ENCODE data around the gene ATP6V1C2. TPM values are rescaled to one million over a fixed set of nuclear protein-coding genes. Genes with fewer than 3 reads are reported as not detected.

Gene ATP6V1C2
- total RNA-seq, 1 donor from 2014 or later = not detected

DNA sequence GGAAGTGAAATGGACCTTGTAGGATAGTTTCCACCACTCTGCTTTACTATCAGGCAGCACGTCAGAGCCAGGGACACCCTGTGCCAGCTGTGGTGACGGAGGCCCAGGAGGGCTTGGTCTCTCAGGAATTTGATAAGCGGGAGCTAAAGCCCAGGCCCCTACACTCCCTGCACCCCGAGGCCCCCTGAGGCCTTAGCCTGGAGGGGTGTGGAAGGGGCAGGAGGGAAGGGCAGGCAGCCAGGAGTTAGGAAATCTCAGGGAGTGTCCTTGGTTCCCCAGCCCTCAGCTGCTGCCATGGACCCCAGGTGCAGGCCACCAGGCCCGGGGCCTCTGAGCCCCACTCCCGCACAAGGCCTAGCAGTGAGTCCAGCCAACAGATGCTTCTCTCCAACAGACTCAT is 53.0 kb downstream of the ATP6V1C2 start:
- no peak overlapping the region for H3K4me3 Mint-ChIP-seq (ENCODE audit: unreplicated experiment)
- H3K27ac Mint-ChIP-seq (ENCODE audit: unreplicated experiment) = no peak overlapping the region
- H3K4me1 Mint-ChIP-seq (ENCODE audit: unreplicated experiment) = no peaks in the 10 kb centered on the region
- no peaks in the 10 kb centered on the region for H3K9me3 Mint-ChIP-seq (ENCODE audit: unreplicated experiment)
- H3K36me3 Mint-ChIP-seq (ENCODE audit: low read depth, unreplicated experiment) = peaks cover 5% of the 10 kb centered on the region
- no peak for TF ChIP-seq CTCF (IDR thresholded peaks at IDR 0.05; ENCODE audit: unreplicated experiment)
- no peak for DNase-seq (ENCODE audit: low spot score)
- H3K27me3 Mint-ChIP-seq (ENCODE audit: unreplicated experiment) = peaks cover 6% of the 10 kb centered on the region

GRCh38 chr2:10775021-10775780 is 53.8 kb downstream of the ATP6V1C2 start:
- Mint-ChIP-seq H3K4me3 (ENCODE audit: unreplicated experiment) (no peak overlapping the region), H3K9me3 (ENCODE audit: unreplicated experiment) (no peaks in the 10 kb centered on the region), H3K4me1 (ENCODE audit: unreplicated experiment) (no peaks in the 10 kb centered on the region), H3K36me3 (ENCODE audit: low read depth, unreplicated experiment) (peaks cover 9% of the 10 kb centered on the region), H3K27ac (ENCODE audit: unreplicated experiment) (peak overlapping the region; percentile 14), H3K27me3 (ENCODE audit: unreplicated experiment) (peaks cover 6% of the 10 kb centered on the region)
- TF ChIP-seq CTCF (IDR thresholded peaks at IDR 0.05; ENCODE audit: unreplicated experiment) = no peak
- DNase-seq (ENCODE audit: low spot score) = no peak

DNA sequence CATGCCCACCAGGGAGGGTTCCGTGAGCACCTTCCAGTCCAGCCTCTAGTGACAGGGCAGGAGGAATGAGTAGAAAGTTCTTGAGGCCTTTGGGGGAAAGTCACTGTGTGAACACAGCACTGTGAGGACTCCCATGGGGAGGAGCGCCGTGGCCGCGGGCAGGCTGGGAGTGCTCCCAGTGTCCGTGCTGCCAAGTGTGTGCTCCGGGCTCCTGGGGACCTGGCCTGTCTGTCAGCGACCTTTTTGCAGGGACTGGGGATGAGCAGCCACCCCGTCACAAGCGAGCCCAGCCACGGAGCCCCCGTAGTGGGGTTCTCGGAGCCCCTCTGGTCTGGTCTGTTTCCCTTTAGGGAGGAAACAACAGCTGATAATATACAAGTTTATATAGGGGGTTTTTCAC is 54.4 kb downstream of the ATP6V1C2 start:
- no peak for DNase-seq (ENCODE audit: low spot score)
- peaks cover 6% of the 10 kb centered on the region for H3K27me3 Mint-ChIP-seq (ENCODE audit: unreplicated experiment)
- peaks cover 7% of the 10 kb centered on the region for H3K36me3 Mint-ChIP-seq (ENCODE audit: low read depth, unreplicated experiment)
- TF ChIP-seq CTCF (IDR thresholded peaks at IDR 0.05; ENCODE audit: unreplicated experiment) = no peak
- H3K4me3 Mint-ChIP-seq (ENCODE audit: unreplicated experiment) = no peak overlapping the region
- no peak overlapping the region for H3K27ac Mint-ChIP-seq (ENCODE audit: unreplicated experiment)
- H3K4me1 Mint-ChIP-seq (ENCODE audit: unreplicated experiment) = no peaks in the 10 kb centered on the region
- no peaks in the 10 kb centered on the region for H3K9me3 Mint-ChIP-seq (ENCODE audit: unreplicated experiment)

DNA sequence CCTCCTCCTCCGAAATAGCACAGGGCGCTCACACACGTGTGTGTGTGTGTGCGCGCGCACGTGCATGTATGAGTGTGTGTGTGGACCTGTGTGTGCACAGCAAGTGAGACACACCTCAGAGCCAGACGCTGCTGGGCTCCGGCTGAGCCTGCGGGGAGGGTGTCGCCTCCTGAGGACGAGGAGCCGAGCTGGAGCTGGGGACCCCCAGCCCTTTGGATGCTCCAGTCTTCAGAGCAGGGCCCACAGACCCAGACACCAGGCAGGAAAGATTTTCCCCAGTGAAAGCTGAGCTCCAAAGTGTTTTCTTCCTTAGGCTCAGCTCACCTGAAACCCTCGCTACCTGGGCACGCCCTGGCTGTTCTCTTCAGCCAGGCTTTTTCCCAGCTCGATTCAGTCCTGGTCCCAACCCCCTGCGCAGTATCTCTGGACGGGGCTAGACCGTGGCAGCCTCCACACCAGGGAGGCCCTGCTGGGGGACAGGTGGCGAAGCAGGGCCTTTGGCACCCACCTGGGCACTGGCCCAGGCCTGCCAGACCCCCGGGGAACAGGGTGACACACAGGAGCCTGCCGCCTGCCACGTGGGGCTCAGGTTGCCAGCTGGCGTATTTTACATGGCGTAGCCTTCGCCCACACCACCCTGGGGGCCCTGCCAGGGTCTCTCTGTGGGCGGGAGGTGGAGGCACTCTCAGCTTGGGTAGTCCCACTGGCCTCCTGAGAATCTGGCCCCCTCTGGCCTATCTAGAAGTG is 55.0 kb downstream of the ATP6V1C2 start:
- no peaks in the 10 kb centered on the region for H3K9me3 Mint-ChIP-seq (ENCODE audit: unreplicated experiment)
- no peak overlapping the region for H3K27ac Mint-ChIP-seq (ENCODE audit: unreplicated experiment)
- no peaks in the 10 kb centered on the region for H3K4me1 Mint-ChIP-seq (ENCODE audit: unreplicated experiment)
- peaks cover 7% of the 10 kb centered on the region for H3K36me3 Mint-ChIP-seq (ENCODE audit: low read depth, unreplicated experiment)
- no peak overlapping the region for H3K4me3 Mint-ChIP-seq (ENCODE audit: unreplicated experiment)
- no peak for DNase-seq (ENCODE audit: low spot score)
- peaks cover 6% of the 10 kb centered on the region for H3K27me3 Mint-ChIP-seq (ENCODE audit: unreplicated experiment)
- no peak for TF ChIP-seq CTCF (IDR thresholded peaks at IDR 0.05; ENCODE audit: unreplicated experiment)
